HG02571 (cell line): ENCODE results near the gene SPDYE11.
"Not testable (repeated sequence)": the region's sequence is repeated elsewhere in the genome, so short reads cannot be mapped to it uniquely, and the experiment has no call there.

Experiments used
- ATAC-seq: cut with Tn5 transposase; IDR thresholded peaks from one replicate; pipeline ENCODE4 v1.9.1; 2021; ENCODE audit warnings: mild to moderate bottlenecking, moderate library complexity; ENCODE audit not compliant: unreplicated experiment

SPDYE11 gene

DNA sequence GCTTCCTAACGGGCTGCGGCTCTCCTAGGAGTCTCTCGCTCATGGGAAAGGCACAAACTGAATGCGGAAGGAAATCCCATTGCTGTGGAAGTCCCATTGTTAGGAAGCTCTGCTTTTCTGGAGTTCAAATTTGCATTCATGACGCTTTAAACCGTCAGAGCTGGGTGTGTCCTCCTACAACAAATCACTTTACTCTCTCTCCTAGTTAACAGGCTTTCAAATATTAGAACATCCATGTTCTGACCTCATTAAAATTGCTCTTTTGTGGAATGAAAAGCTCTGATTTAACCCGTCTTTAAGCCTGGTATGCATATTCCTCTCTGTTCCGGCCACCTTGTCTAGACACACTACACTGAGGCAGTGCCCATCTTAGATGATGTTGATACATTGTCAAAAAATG, at the start of gene SPDYE11:
Gene SPDYE11, minus strand, starts transcription at position 101 of the 400 bp plus-strand sequence. CDS start 1,800 bp downstream, outside the sequence.
- not testable (repeated sequence) for ATAC-seq

GRCh38 chr7:73085938-73086337, 28.2 kb upstream of the SPDYE11 start, which contains the start of gene SPDYE9:
Gene SPDYE9, minus strand, starts transcription at chr7:73086038. Its CDS starts 1,800 bp downstream, at chr7:73084238.
- ATAC-seq, result not testable (repeated sequence)

DNA sequence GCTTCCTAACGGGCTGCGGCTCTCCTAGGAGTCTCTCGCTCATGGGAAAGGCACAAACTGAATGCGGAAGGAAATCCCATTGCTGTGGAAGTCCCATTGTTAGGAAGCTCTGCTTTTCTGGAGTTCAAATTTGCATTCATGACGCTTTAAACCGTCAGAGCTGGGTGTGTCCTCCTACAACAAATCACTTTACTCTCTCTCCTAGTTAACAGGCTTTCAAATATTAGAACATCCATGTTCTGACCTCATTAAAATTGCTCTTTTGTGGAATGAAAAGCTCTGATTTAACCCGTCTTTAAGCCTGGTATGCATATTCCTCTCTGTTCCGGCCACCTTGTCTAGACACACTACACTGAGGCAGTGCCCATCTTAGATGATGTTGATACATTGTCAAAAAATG, 28.0 kb downstream of the SPDYE11 start, which contains the start of gene SPDYE8:
Gene SPDYE8, minus strand, starts transcription at position 101 of the 400 bp plus-strand sequence. CDS start 1,800 bp downstream, outside the sequence.
- not testable (repeated sequence) for ATAC-seq

DNA sequence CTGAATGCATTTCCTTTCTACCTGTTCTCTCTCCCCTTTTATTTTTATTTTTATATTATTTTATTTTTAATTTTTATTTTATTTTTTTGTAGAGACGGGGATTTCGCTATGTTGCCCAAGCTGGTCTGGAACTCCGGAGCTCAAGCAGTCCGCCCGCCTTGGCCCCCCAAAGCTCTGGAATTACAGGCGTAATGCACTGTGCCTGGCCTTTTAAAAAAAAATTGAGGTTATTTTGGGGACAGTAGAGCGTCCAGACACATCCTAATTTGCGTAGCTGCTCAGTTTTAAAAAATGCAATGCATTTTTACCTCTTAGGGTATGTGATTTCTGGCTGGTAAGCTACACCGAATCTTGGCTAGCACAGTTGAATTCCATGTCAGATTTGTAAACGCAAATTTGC, 51.2 kb downstream of the SPDYE11 start:
- not testable (repeated sequence) for ATAC-seq

DNA sequence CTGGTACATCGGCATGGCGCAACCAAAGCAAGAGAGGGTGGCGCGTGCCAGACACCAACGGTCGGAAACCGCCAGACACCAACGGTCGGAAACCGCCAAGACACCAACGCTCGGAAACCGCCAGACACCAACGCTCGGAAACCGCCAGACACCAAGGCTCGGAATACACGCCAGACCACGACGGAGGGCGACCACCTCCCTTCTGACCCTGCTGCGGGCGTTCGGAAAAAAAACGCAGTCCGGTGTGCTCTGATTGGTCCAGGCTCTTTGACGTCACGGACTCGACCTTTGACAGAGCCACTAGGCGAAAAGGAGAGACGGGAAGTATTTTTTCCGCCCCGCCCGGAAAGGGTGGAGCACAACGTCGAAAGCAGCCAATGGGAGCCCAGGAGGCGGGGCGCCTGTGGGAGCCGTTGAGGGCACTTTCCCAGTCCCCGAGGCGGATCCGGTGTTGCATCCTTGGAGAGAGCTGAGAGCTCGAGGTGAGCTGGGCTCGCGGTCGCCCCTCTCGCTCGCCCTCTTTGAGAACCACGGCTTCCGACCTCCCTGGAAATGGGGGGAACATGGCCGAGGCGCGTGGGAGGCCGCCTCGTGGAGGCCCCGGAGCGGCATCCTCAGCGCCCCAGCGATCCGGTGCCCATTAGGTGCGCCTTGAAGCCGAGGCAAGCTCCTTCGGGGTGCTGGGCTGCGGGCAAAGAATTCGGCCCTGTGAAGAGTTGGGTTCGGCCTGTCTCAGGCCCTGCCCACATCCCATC, 51.8 kb downstream of the SPDYE11 start:
- ATAC-seq, result peak; percentile 91

- peak; percentile 83 for ATAC-seq
These were observed 52.4 kb downstream of the SPDYE11 start for GRCh38 chr7:73005356-73005692.

GRCh38 chr7:72997887-72998468, 59.7 kb downstream of the SPDYE11 start:
- not testable (repeated sequence) for ATAC-seq
